GM12891 (cell line): ENCODE measurements around the gene LSG1.

Experiments used
- DNase-seq: peaks from one replicate; pipeline ENCODE4 v3.0.0; 2011; ENCODE audit warnings: low spot score; ENCODE audit not compliant: insufficient read length
- FAIRE-seq: peaks from 2 replicates; lab custom pipeline; 2011; peaks lifted over from hg19 to GRCh38; lab: Jason Lieb, UNC
- PAX5 ChIP-seq: IDR thresholded peaks from 2 replicates; pipeline ENCODE4 v1.6.1; 2011; ENCODE audit warnings: low read length, moderate library complexity, mild to moderate bottlenecking; ENCODE audit not compliant: insufficient read depth, severe bottlenecking
- POLR2A ChIP-seq: IDR thresholded peaks from 2 replicates; pipeline ENCODE4 v1.6.1; 2011; ENCODE audit warnings: low read depth, low read length, control low read depth
- POLR2AphosphoS5 ChIP-seq: IDR thresholded peaks from 2 replicates; pipeline ENCODE4 v1.6.1; 2011; ENCODE audit warnings: low read depth, low read length, control low read depth
- POU2F2 ChIP-seq: IDR thresholded peaks from 2 replicates; pipeline ENCODE4 v1.6.1; 2011; ENCODE audit warnings: low read depth, mild to moderate bottlenecking, control low read depth, low read length, moderate library complexity
- SPI1 ChIP-seq: IDR thresholded peaks from 2 replicates; pipeline ENCODE4 v1.6.1; 2011; ENCODE audit warnings: low read depth, low read length, control low read depth
- TAF1 ChIP-seq: IDR thresholded peaks from 2 replicates; pipeline ENCODE4 v1.6.1; 2011; ENCODE audit warnings: low read depth, low read length, control low read depth

Gene LSG1

DNA sequence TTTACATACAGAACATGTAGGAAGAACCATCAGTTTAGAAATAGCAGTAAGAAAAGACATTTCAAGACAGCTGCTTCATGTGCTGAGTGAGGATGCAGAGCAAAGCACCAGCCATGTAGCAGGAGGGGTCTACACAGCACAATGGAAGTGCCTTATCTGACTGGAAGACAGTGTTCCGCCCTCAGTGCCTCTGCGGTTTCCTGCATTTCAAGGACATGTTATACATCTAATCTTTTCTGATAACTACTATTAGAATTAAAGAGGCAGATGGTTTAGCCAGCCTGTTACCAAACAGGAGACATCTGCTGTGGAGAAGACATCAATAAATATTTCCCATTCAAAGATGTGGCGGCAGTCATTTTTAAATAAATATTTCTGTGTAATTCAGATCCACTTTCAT is 10.6 kb downstream of the LSG1 start:
- no peak for DNase-seq
- FAIRE-seq = no peak
- TF ChIP-seq POLR2A (no peak), POLR2AphosphoS5 (no peak), PAX5 (no peak), TAF1 (no peak), POU2F2 (no peak), SPI1 (no peak)

DNA sequence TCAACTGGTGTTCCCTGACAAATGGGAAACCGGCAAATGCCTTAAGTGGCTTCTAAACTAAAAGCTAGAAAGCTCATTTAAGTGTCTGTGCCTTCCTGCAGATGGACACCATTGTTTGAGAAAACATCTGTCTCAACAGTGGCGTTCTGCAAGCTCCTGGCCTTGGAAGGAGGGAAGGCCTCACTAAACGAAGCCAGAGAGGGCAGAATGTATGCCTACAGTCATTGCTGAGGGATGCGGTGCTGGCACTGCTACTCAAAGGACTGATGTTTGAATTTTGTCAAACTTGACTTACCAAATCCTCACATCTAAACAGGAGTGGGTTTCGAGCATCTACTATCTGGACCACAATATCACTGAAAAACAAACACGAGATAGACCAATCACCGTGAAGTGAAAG is 12.2 kb downstream of the LSG1 start:
- no peak for DNase-seq
- TF ChIP-seq TAF1 (no peak), PAX5 (no peak), POLR2AphosphoS5 (no peak), POU2F2 (no peak), POLR2A (no peak), SPI1 (no peak)
- no peak for FAIRE-seq

DNA sequence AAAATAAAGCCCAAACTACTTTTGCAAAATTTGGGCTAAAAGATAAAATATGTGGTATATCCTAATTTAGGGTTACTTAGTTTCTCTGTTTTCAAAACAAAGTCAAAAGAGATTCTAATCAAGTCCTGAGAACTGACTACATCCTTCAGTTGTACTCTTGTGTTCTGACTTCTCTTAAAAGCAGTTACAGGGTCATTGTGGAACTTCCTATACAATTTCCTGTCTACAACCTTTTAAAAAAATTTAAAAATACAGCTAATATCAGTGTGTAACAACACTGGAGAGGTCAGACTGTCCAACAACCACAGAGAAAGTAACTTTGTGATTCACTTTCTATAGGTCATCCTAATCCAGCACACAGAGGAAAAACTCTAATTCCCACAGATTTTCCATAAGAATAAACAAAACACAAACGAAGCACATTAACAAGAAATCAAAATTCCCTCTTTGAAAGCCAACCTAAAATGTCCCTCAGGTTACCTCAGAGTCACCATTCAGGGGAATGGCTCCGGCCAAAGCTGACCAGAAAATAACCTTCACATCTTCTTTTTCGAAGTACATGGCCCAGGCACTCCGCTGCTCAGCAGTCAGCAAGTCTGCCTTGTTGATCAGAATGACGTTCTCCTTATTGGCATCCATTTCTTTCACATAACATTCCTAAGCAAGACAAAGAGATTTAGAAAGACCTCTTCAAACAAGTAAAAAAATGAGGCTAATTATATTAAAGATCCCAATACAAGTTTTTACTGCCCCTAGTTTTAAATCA is 13.3 kb downstream of the LSG1 start:
- FAIRE-seq (no peak), DNase-seq (no peak)
- TF ChIP-seq SPI1 = no peak
- TF ChIP-seq POLR2A = no peak
- no peak for TF ChIP-seq TAF1
- no peak for TF ChIP-seq POLR2AphosphoS5
- TF ChIP-seq PAX5 = no peak
- TF ChIP-seq POU2F2 = no peak

DNA sequence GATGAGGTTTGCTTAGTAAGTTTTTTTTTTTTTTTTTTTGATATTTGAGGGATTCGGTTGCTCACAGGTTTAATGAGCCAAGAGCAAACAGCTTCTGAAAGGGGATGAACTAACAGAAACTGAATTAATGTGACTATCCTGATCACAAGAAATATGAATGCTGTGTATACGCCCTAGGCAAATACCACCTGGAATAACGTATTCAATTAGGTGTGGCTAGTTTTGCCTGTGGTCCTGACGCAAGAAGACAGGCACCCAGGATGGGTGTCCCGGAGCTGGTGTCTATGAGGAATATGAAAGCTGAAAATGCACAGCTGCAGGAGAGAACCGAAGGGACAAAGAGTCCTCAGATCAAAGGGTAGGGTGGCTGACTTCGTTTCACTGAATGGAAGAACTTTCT is 14.6 kb downstream of the LSG1 start:
- DNase-seq (no peak), FAIRE-seq (no peak)
- TF ChIP-seq SPI1 = no peak
- no peak for TF ChIP-seq TAF1
- no peak for TF ChIP-seq POLR2A
- no peak for TF ChIP-seq POLR2AphosphoS5
- TF ChIP-seq PAX5 = no peak
- TF ChIP-seq POU2F2 = no peak

DNA sequence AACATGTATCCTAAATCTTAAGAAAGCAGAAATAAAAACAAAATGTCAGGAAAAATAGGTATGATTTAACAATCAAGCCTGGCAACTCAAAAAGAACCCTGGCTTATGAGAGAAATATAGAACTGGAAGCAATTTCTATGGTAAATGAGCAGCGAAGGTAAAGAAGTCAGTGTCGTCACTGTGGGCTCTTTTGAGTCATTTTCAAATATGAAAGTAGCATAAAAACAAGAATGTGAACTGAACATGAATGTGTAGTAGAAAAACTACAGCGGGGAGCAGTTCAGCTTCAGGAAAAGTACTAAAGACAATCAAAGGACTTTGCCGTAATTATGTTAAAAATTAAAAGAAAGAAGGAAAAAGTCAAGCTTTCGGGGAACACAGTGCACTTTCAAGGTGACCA is 17.5 kb downstream of the LSG1 start:
- TF ChIP-seq POLR2AphosphoS5 (no peak), SPI1 (no peak), POU2F2 (no peak), POLR2A (no peak), TAF1 (no peak), PAX5 (no peak)
- FAIRE-seq = no peak
- no peak for DNase-seq

DNA sequence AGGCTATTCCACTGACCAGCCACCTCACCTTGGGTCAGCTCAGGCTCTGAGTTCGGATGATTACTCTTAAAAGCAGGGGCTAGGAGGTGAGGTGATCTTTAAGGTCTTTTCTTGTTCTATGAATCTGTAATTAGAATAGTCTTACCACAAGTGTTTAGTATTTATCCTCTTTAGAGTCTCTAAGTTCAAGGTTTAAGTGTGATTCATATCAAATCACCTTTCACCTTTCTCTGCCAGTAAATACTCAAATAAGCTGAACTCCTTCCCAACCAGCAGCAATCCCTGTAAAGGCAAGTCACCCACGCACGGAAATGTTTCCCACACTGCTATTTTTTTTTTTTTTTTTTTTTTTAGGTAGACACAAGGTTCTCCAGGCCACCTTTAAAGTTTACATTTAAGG is 24.2 kb downstream of the LSG1 start:
- TF ChIP-seq POLR2A (no peak), PAX5 (no peak), TAF1 (no peak), SPI1 (no peak), POLR2AphosphoS5 (no peak), POU2F2 (no peak)
- no peak for DNase-seq
- no peak for FAIRE-seq

DNA sequence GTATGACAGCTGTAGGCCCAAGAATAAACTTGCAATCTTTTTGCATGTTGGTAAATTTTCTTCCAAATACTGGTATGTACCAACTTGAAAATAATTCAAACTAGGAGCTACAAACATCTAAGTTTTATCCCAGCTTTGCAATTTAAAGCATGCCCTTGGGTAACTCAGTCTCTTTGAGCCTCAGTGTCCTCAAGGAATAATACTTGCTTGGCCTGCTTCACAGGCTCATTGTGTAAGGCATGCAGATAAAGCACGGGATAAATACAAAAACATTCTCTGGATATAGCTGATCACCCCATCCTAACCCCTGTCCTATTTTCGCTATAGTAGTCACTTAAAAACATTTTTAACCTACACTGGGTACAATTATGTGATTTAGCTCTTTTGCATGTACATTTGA is 29.2 kb downstream of the LSG1 start:
- no peak for TF ChIP-seq POLR2AphosphoS5
- no peak for TF ChIP-seq TAF1
- TF ChIP-seq PAX5 = no peak
- TF ChIP-seq POU2F2 = no peak
- FAIRE-seq (no peak), DNase-seq (no peak)

DNA sequence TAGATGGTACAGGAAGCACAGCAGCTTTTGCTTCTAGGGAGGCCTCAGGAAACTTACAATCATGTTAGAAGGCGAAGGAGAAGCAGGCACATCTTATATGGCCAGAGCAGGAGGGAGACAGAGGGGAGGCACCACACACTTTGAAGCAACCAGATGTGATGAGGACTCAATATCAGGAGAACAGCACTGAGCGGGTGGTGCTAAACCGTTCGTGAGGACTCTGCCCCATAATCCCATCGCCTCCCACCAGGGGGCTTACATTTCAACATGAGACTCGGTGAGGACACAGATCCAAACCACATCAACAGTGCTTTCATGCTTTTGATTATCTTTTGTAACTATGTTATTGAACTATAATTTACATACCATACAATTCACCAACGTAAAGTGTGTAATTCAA is 31.2 kb downstream of the LSG1 start:
- FAIRE-seq (no peak), DNase-seq (no peak)
- TF ChIP-seq PAX5 = no peak
- no peak for TF ChIP-seq TAF1
- TF ChIP-seq POU2F2 = no peak
- no peak for TF ChIP-seq POLR2AphosphoS5
- no peak for TF ChIP-seq POLR2A
- no peak for TF ChIP-seq SPI1

DNA sequence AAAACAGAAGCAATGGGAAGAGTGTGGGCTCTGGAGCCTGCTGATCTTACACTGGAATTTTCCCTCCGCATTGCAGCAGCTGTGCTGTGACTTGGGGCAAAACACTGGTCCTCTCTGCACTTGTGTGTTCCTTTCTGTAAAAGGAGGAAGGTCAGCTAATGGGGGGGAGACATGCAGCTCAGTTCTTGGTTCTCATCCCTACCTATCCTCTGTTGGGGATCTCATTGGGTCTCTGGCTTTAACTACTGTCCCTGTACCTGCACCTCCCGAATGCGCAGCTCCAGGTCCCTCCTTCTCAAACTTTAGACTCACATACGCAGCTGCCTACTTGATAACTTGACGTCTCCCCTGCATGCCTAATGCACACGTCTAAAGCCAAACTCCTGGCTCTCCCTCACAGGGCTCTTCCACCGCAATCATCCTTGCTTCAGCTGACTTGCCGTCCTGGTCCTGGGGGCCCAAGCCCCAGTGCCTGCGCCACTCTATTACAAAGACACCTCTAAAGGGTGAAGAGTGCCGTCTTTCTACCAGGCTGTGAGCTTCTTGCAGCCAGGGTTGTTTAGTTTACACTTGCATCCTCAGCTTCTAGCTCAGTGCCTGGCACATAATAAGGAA is 32.9 kb downstream of the LSG1 start:
- TF ChIP-seq POLR2AphosphoS5 (peak; percentile 47; the same call in 1 of the 2 replicates), TAF1 (no peak)
- DNase-seq = no peak
- no peak for FAIRE-seq
